Neuron (in vitro differentiated cells): Measurements from ENCODE around the gene PRPF6.

ENCODE experiments used
- H2AFZ ChIP-seq: one replicate; pipeline ENCODE4 v1.6.1; 2013; ENCODE audit warnings: low read depth, mild to moderate bottlenecking, inconsistent platforms, low read length, moderate library complexity
- H3K27me3 ChIP-seq: one replicate; pipeline ENCODE4 v1.6.1; 2013; ENCODE audit warnings: low read length; ENCODE audit not compliant: insufficient read depth
- H3K36me3 ChIP-seq: one replicate; pipeline ENCODE4 v1.6.1; 2013; ENCODE audit warnings: low read length; ENCODE audit not compliant: insufficient read depth
- H3K4me1 ChIP-seq: one replicate; pipeline ENCODE4 v1.6.1; 2013; ENCODE audit warnings: low read length; ENCODE audit not compliant: insufficient read depth
- H3K4me3 ChIP-seq: 2 replicates; pipeline ENCODE4 v1.5.1; 2013; ENCODE audit warnings: mild to moderate bottlenecking, low read length, moderate library complexity
- H3K9me3 ChIP-seq: one replicate; pipeline ENCODE4 v1.6.1; 2013; ENCODE audit warnings: low read length

Gene PRPF6

DNA sequence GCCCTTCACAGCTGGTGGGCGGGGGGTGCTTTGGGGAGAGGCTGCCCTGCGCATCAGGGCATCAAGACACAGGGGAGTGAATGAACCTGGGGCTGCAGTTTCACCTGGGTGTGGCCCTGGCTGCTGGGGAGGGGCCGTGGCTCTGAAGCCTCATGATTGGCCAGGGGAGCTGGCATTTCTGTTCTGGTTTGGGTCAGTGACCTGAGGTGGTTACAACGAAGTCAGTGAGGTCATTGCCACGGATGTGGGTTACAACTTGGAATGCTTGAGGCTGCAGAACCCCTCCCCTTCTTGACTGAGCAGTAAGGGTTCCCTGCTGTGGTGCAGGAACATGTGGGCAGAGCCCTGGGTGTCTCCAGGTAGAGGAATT, 85.0 kb downstream of the PRPF6 start:
- no peak overlapping the region for H3K4me3 ChIP-seq
- H2AFZ ChIP-seq = no peak overlapping the region
- peaks cover 2% of the 10 kb centered on the region for H3K36me3 ChIP-seq
- H3K27me3 ChIP-seq = no peaks in the 10 kb centered on the region
- H3K9me3 ChIP-seq = no peaks in the 10 kb centered on the region
- peaks cover 23% of the 10 kb centered on the region for H3K4me1 ChIP-seq

DNA sequence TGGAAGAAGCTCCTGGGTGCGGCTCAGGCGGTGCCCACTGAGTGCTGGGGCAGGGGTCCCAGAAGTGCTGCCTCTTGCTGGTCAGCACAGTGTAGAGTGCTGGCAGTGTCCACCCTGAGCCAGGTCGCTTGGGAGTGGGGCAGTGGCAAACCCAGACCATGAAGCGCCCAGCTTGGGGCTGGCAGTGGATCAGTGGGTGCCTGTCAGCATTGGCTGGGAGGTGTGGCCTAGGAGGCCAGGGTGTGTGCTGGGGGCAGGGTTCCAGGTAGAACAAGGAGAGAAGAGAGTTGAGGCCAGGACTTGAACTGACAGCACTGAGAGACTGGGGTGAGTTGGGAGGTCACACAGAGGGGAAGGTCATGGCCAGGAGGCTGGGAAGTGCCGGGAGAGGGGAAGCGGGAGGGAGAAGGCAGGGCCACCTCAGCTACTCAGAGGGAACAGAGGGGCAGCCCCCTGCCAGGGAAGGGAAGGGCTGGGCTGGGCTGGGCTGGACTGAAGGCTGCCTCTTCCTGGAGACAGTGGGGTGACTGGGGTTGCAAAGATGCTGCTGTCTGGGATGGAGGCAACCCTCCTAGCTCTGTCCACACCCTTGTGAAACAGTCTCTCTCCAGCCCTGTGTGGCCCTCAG, 86.2 kb downstream of the PRPF6 start:
- Histone ChIP-seq H3K36me3 (peaks cover 9% of the 10 kb centered on the region), H3K4me1 (peaks cover 21% of the 10 kb centered on the region), H3K4me3 (no peak overlapping the region), H2AFZ (no peak overlapping the region), H3K9me3 (no peaks in the 10 kb centered on the region), H3K27me3 (no peaks in the 10 kb centered on the region)

DNA sequence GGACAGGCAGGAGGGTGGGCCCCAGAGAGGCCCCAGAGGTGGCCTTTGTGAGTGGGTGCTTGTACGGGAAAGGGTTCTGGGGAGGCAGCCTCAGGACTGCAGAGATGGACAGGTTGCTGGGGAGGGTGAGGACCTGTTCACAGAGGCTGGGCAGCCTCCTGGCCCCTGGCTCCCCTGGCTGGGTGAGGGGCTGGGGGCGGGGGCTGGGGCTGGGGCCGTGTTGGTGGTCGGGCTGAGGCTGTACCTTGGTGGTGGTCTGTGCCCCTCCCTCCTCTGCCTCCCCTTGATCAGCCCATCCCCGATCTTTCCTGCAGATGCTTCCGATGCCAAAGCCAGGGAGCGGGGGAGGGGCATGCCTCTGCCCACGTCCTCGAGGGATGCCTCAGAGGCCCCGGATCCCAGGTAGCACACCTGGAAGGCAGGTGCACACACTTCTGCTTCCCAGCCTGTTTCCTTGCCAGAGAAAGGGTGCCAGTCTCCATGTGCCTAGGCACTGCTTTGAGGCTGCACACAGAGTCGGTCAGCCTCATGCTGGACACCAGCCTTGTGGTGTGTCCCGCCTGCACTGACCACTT, 86.9 kb downstream of the PRPF6 start:
- Histone ChIP-seq H3K4me1 (peaks cover 15% of the 10 kb centered on the region), H3K27me3 (no peaks in the 10 kb centered on the region), H2AFZ (no peak overlapping the region), H3K4me3 (no peak overlapping the region), H3K36me3 (peaks cover 11% of the 10 kb centered on the region), H3K9me3 (no peaks in the 10 kb centered on the region)

DNA sequence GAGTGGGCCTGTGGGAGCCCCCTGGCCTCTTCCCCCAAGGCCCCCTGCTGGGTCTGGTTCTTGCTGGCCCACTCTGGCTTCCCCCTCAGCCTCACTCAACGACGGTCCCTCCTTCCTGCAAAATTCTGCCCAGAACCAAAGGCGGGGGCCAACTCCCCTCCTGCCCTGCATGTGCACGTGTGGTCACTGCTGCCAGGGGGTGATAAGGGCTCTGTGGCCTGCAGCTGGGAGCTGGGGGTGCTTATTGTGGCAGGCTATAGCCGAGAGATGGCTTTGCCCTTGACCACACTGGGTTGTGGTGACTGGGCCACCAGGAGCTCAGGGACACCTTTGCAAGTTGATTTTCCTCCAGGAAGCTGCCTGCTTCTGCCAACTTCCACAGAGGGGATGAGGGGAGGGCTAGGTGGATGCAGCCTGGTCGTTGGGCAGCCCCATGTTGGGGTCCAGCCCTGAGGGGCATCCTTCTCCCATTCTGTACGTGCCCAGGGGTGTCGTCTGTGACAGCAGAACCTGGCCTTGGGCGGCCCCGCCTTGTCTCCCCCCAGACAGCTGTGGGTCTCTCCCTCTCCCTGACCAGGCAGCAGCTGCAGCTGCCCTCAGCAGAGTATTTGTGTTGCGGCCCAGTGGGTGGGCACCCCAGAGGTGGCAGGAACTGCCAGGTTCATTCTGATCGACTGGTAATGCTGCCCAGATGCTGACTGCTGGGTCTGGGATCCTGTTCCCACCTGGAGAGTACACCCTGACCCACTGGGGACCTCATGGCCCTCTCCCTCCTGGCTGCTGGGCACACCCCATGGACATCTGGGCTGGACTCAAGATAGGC, 87.7 kb downstream of the PRPF6 start:
- Histone ChIP-seq H3K4me3 (no peak overlapping the region), H3K9me3 (no peaks in the 10 kb centered on the region), H3K36me3 (peaks cover 11% of the 10 kb centered on the region), H2AFZ (no peak overlapping the region), H3K4me1 (peaks cover 15% of the 10 kb centered on the region), H3K27me3 (no peaks in the 10 kb centered on the region)

DNA sequence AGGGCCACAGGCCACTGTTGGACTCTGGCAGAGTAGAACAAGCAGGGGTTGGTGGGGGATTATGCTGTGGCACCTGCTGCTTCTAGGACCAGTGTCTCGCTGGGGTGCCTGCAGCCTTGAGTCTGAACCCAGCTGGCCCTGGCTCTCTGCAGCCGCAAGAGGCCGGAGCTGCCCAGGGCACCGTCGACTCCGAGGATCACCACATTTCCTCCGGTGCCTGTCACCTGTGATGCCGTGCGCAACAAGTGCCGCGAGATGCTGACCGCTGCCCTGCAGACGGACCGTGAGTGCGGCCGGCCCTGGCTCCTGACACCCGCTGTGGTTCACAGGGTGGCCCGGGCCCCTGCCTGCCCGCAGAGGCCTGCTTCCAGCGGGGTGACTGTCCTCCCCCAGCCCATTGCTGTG, 88.3 kb downstream of the PRPF6 start:
- no peak overlapping the region for H2AFZ ChIP-seq

DNA sequence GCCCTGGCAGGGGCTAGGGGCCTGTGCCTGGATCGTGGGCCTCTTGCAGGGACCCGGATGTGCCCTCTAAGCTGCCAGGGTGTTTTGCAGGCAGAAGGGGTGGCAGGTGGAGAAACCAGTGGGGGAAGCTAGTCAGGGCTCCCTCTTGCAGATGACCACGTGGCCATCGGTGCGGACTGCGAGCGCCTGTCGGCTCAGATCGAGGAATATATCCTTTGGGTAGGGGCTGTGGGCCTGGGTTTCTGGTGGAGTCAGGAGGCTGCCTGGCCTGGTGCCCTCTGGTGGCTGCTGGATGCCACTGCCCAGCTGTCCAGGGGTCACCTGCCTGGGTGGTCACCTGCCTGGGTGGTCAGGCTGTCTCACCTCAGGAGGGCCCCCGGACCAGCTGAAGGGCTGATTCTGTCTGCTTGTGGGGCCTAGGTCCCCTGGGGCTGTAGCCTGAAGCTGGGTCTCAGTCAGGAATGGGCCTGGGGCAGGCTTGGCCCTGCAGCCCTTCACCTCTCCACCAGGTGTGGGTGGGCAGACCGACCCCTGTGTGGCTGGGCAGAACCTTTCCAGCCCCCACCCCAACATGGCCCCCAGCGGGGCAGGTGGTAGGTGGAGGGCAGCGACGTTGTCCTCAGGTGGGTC, 88.8 kb downstream of the PRPF6 start:
- Histone ChIP-seq H3K4me1 (peaks cover 4% of the 10 kb centered on the region), H2AFZ (no peak overlapping the region)

More for the DNA sequence above, 88.3 kb downstream of the PRPF6 start:
- Histone ChIP-seq H3K9me3 (no peaks in the 10 kb centered on the region), H3K4me1 (peaks cover 8% of the 10 kb centered on the region), H3K36me3 (peaks cover 11% of the 10 kb centered on the region), H3K27me3 (no peaks in the 10 kb centered on the region), H3K4me3 (no peak overlapping the region)

DNA sequence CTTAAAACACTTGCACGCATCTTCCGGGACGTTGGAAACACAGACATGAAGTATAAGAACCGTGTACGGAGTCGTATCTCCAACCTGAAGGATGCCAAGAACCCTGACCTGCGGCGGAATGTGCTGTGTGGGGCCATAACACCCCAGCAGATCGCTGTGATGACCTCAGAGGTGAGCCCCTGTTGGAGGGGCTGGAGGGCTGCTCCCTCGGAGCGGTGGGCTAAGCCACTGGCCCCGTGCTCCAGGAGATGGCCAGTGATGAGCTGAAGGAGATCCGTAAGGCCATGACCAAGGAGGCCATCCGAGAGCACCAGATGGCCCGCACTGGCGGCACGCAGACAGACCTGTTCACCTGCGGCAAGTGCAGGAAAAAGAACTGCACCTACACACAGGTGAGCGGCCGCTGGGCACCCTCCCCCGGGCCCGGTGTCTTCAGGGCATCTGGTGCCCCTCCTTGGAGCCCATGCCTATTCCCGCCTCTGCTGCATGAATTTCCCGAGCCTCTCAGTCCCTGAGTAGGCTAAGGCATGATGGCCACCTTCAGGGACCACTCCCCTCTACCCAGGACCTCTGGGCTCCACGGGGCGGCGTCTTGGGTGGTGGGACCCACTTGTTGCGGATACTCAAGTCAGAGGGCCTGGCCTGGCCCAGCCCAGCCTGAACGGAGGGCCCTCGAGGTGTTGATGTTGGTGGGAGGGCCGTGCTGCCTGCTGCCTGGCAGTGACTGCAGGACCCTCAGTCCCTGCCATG, 89.5 kb downstream of the PRPF6 start:
- no peaks in the 10 kb centered on the region for H3K9me3 ChIP-seq
- peaks cover 11% of the 10 kb centered on the region for H3K36me3 ChIP-seq

More for the DNA sequence above, 88.8 kb downstream of the PRPF6 start:
- no peak overlapping the region for H3K4me3 ChIP-seq
- H3K9me3 ChIP-seq = no peaks in the 10 kb centered on the region
- H3K36me3 ChIP-seq = peaks cover 11% of the 10 kb centered on the region
- H3K27me3 ChIP-seq = no peaks in the 10 kb centered on the region

DNA sequence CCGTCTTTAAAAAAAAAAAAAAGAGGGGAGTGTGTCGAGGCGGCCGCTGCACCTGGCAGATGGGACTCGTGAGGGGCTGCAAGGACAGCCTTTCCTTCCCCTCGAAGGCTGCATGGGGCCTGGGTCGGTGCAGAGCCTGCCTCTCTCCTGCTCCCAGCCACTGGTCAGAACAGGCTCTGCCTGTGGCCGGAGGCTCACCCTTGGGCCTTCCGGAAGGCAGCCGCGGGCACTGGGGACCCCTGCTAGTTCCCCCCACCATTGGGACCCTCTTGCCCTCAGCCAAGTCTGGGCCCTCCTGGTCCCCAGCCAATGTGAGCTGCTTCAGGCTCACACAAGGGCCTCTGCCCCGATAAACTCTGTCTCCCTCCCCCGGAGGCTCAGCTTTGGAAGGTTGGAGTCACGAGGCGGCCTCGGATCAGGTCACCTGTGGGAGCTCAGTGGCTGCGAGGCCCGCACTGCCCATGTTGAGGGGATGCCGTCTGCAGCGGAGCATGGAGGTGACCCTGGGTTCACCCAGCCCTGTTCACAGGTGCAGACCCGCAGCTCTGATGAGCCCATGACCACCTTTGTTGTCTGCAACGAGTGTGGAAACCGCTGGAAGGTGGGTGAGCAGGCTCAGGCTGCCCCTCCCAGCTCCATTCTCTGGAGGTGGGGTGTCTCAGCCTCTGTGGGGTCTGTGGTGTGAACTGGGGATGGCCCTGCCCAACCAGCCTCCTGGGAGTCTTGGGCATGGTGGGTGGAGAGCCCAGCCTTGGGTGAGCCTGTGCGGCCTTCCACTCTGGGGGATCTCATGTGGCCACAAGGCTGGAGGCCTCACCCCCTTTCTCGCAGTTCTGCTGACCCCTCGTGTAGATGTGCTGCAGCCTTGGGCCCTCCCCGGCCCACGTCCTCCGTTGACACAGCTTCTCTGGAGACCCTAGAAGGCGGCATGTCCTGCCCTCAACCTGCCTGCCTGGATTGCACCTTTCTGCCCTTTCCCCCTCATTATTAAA, 90.7 kb downstream of the PRPF6 start:
- H2AFZ ChIP-seq = no peak overlapping the region
- H3K9me3 ChIP-seq = no peaks in the 10 kb centered on the region
- H3K27me3 ChIP-seq = no peaks in the 10 kb centered on the region
- H3K4me1 ChIP-seq = no peaks in the 10 kb centered on the region
- H3K36me3 ChIP-seq = peaks cover 11% of the 10 kb centered on the region
- no peak overlapping the region for H3K4me3 ChIP-seq

More for the DNA sequence above, 89.5 kb downstream of the PRPF6 start:
- Histone ChIP-seq H3K27me3 (no peaks in the 10 kb centered on the region), H3K4me3 (no peak overlapping the region), H2AFZ (no peak overlapping the region), H3K4me1 (no peaks in the 10 kb centered on the region)

DNA sequence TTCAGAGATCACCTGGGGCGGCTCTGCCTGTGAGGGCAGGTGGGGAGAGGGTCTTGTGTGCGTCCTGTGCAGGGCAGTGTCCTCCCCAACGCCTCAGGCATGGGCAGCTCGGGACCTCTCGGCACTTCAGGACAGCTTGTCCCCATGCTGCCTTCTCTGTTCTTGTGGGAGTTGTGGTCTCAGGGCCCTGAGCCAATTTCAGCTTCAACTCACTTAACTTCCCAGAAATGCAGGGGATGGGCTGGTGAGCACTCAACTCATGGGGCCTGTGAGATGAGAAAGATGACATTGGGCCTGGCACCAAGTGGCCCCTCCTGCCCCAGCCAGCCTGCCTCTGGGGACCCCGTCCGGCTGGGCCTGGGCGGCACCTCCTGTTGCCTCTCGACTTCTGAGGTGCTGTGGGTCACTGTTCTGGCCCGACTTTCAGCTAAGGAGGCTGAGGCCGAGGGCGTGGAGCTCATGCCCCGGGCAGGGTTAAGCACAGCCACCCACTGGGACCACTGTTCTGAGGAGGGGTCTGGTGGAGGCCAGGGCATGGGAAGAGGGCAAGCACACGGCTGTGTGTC, 91.6 kb downstream of the PRPF6 start:
- Histone ChIP-seq H3K4me1 (no peaks in the 10 kb centered on the region), H2AFZ (no peak overlapping the region), H3K27me3 (no peaks in the 10 kb centered on the region), H3K36me3 (peaks cover 11% of the 10 kb centered on the region), H3K4me3 (no peak overlapping the region), H3K9me3 (no peaks in the 10 kb centered on the region)

DNA sequence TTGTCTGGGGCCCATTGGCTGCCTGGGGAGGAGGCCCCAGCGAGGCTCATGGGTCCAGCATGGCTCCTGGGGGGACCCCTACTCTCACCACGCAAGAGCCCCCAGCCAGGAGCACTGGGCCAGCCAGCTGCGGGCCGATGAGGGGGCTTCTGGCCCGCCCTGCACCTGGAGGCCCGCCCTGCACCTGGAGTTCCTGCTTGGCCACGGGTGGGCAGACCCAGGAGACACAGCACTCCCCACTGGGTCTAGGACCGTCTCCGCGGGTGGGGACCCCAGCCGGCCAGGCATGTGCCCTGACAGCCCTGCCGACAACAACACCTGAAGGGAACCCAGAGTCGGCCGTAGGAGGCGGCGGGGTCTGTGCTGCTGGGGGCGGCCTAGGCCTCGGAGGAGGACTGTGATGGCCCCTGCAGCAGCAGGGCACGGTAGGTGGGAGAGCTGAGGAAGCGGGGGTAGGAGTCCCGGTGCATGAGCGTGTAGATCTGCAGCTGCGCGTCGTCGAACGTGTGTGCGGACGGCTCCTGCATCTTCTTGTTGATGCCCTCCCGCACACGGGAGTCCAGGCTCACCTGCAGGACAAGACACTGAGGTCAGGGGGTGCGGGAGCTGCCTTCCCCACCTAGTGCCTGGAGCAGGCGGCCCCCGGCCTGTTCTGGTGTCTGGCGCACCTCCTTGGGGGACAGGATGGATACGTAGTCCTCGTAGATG, 92.7 kb downstream of the PRPF6 start:
- Histone ChIP-seq H2AFZ (no peak overlapping the region), H3K36me3 (peaks cover 11% of the 10 kb centered on the region), H3K27me3 (no peaks in the 10 kb centered on the region), H3K4me3 (no peak overlapping the region), H3K4me1 (peaks cover 9% of the 10 kb centered on the region), H3K9me3 (no peaks in the 10 kb centered on the region)

DNA sequence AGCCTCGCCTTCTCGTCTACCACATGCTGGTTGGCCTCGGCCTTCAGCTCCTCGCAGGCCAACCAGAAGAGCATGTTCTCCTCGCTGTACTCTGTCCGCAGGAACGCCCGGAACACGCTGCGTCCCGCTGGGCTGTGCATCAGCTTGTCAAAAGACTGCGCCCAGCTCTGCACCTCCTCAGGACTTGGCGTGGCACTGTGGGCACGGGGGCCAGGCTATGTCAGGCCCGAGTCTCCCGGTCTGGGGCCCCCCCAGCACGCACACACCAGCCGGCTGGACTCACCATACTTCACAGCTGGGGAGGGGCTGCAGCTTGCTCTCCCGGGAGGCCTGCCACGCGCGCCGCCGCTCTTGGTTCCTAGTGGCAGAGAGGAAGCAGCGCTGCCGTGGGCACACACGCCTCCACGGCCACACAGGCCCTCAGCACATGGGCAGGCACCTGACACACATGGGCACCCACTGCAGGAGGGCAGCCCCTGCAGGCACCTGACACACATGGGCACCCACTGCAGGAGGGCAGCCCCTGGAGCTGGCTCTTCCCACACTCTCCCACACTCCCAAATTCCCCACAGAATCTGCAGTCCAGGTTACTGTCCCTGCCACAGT, 93.4 kb downstream of the PRPF6 start:
- Histone ChIP-seq H3K9me3 (no peaks in the 10 kb centered on the region), H3K27me3 (no peaks in the 10 kb centered on the region), H3K36me3 (peaks cover 11% of the 10 kb centered on the region), H2AFZ (no peak overlapping the region), H3K4me3 (no peak overlapping the region), H3K4me1 (peaks cover 16% of the 10 kb centered on the region)
